Dedifferentiated amniotic fluid mesenchymal stem cell (primary cell): Measurements from ENCODE around the gene ALOX5.

ENCODE experiments used
- DNase-seq: peaks from one replicate; pipeline ENCODE4 v3.0.0-alpha.2; 2016; ENCODE audit errors: extremely low spot score

ALOX5 gene

DNA sequence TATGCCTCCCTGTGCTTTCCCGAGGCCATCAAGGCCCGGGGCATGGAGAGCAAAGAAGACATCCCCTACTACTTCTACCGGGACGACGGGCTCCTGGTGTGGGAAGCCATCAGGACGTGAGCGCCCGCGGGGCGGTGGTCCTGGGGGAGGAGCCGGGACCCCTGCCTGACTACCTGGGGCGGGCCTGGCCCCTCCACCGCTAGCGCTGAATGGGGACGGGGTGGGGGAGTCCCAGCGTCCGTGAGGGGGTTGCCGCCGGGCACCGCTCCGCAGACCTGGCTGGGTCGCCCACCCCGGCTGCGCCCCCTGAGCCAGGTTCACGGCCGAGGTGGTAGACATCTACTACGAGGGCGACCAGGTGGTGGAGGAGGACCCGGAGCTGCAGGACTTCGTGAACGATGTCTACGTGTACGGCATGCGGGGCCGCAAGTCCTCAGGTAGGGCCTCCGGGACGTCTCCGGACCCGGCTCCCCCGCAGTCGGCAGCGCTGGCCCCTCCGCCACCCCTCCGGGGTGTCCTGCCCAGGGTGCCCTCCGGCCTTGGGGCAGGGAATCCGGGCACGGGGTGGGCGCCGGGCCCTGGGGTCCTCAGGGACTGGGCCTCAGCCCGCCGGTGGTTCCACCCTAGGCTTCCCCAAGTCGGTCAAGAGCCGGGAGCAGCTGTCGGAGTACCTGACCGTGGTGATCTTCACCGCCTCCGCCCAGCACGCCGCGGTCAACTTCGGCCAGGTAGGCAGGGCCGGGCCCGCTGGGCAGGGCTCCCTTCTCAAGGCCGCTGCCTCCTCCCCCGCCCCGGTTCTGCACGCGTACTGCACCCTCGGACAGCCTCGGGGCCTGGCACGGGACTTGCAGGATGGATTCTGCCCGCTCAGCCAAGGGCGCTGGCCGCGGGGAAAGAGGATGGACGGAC is 69.3 kb downstream of the ALOX5 start:
- no peak for DNase-seq

GRCh38 chr10:45444022-45444421 is 70.0 kb downstream of the ALOX5 start:
- DNase-seq = no peak

DNA sequence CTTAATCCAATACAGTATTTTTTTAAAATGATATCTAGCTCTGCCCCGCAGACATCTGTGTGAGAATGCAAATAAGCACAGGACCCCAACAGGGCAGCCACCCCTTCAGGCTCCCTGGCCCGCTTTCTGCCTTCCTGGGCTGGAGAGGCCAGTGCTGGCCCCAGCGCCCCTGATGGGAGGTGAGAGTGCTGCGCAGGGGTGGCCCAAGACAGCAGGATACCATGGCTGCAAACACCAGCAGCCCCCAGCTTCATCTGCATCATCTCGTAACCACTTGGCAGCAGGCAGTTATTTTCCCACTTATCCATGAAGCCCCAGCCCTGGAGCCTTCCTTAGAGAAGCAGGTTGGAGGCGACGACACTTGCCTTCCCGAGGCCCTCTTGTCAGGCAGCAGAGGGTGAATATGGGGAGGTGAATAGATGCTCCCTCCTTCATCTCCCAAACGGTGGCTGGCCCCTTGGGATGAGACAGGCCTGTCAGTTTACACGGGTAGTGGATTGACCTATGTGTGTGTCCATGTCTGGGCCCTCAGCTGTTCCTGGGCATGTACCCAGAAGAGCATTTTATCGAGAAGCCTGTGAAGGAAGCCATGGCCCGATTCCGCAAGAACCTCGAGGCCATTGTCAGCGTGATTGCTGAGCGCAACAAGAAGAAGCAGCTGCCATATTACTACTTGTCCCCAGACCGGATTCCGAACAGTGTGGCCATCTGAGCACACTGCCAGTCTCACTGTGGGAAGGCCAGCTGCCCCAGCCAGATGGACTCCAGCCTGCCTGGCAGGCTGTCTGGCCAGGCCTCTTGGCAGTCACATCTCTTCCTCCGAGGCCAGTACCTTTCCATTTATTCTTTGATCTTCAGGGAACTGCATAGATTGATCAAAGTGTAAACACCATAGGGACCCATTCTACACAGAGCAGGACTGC is 71.2 kb downstream of the ALOX5 start:
- no peak for DNase-seq

DNA sequence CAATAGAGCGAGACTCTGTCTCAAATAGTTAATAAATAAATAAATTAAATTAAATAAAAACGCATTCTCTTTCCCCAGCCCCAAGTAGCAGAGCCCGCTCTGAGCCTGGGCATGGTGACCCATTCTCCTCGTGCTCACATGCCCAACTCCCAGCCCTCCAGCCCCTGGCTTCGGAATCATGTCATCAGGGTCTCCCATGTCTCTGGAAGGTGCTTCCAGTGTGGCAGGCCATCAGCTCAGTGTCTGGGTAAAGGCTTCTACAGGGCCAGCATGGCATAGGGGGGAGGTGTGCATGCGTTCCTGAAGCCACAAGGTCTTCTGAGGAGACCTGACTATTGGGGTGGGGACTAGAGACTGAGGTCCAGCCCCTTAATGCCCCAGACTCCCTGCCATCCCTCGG is 72.8 kb downstream of the ALOX5 start:
- DNase-seq = no peak

GRCh38 chr10:45447416-45447815 is 73.4 kb downstream of the ALOX5 start:
- no peak for DNase-seq

DNA sequence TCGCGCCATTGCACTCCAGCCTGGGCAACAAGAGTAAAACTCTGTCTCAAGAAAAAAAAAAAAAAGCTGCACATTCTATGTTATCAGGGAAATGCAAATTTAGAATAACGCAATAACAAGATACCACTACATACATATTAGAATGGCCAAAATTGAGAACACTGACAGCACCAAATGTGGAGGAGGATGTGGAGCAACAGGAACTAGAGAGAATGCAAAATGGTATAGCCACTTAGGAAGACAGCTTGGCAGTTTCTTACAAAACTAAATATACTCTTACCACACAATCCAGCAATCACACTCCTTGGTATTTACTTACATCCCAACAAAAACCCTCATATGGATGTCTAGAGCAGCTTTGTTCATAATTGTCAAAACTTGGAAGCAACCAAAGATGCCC is 76.8 kb downstream of the ALOX5 start:
- DNase-seq = no peak

GRCh38 chr10:45451407-45451806 is 77.4 kb downstream of the ALOX5 start:
- no peak for DNase-seq

DNA sequence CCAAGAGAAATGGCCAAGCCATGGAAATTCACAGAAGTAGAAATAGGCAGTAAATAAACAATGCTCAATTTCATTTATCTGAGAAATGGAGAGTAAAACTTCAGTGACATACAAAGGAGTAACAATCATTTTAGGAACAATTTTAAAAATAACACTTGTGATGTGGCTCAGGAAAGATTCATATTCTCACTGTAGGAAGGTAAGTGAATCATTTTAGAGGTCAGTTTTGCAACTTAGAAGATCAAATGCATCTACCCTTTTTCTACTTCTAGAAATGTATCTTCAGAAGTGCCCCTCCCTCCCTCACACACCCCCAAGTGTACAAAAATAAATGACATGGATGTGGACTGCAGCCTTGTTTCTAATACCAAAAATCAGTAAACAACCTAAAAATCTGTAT is 78.3 kb downstream of the ALOX5 start:
- DNase-seq = no peak

DNA sequence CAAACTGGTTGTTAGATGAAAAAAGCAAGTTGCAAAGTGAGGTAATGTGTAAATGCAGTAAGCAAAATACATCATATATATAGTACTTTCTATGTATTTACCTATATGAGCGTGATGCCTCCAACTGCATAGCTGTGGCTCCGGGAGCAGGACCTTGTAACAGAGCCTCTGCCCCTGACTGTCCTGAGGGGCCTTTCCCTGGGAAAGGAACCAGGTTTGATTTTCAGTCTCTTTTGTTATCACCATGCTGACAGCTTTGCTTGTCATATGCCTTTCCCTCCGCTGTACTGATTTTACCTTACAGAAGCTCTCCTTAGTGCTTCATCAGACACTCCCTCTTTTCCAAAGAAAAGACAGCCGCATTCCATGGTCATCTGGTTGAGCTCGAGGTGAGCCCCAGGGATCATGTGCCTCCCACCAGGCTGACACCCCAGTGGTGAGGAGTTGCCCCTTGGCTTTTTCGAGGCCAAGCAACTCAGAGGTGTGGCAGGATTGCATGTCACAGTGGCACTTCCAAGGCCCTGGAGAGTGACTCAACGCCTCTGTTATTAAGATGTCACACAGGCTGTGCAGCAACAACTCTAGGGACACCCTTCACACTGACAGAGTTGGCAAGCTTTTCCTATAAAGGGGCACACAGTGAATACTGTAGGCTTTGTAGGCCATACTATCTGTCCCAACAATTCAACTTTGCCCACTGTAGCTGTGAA is 78.9 kb downstream of the ALOX5 start:
- DNase-seq = no peak

DNA sequence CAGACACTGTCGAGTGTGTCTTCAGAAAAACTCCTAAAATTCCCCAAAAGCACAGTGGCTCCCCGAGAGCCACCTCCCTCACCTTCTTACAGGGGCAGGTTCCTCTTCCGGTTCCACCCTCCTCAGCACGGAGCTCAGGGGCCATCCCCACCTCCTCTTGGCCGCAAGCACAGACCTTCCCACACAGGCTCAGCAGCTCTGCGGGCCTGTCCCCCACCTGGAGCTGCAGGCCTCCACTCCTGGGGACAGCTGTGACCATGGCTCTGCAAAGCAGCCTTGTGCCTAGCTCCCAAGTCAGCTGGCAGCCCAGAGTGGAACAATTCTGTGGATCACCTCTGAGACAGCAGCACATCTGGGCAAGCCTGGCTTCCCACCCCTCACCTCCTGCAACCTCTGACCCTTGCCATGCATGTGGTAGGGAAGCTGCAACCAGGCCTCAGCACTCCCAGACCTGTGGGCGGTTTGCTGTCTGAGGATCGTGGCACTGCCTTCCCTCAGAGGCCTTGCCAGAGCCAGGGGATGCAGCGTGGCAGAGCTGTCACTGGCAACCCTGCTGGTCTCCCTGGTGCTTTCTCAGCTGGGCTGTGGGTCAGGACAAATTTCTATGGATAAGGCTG is 79.7 kb downstream of the ALOX5 start:
- no peak for DNase-seq

DNA sequence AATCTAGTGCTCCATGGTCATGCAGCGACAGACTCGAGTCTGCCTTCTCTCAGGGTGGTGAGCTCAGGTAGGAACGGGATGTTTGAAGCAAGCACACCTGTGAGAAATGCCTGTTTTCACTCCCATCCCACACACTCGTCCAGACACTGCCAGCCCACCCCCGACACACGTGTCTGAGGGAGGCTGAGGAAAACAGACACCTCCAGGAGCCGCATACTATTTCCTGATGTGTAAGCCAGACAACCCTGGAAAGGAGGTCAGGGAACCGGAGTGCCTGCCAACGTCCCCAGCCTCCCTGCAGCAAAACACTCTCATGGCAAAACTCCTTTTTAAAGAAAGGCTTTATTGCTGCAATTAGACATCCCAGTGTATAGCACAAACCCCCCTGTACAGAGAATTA is 80.2 kb downstream of the ALOX5 start:
- no peak for DNase-seq

- no peak for DNase-seq
Observed at GRCh38 chr10:45454859-45455258, 80.8 kb downstream of the ALOX5 start.

DNA sequence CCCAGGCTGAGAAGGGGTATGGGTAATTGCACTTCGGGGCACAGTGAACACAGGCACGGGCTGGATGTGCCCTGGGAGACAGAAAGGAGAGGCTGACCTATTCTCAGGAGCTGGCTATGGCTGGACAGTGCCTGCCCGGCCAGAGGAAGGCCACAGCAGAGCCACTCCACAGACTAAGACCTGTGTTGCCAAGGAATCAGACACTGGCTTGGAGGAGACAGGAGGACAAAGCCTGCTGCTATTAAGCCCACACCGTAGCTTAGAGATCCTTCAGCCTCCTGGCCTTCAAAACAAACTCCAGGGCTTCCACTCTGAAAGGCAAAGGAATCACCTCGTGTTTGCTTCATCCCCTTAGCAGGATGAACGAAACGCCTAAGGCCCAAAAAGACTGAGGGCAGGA is 82.2 kb downstream of the ALOX5 start:
- no peak for DNase-seq

DNA sequence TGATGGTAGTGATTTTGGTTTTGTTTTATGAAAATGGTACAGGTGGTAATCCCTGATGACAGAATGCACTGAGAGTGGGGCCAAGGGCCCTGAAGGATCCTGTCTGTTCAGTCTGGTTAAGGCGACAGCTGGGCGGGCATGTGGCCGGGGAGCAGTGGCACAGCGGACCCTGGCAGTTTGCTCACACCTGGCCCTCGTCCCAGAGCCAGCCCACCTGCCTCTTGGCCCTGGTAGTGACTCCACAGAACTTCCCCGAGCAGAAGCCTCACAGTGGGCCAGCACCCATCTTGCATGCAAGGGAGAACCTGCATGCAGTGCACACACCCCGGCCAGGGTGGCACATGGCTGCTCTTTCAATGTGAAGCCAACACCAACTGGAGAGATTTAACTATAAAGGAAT is 82.8 kb downstream of the ALOX5 start:
- DNase-seq = no peak

- no peak for DNase-seq
Observed at GRCh38 chr10:45457487-45457886, 83.5 kb downstream of the ALOX5 start.

GRCh38 chr10:45460235-45460878 is 86.3 kb downstream of the ALOX5 start:
- DNase-seq = no peak

- no peak for DNase-seq
Observed at GRCh38 chr10:45461034-45461433, 87.0 kb downstream of the ALOX5 start.

- no peak for DNase-seq
Observed at GRCh38 chr10:45463244-45464116, 89.5 kb downstream of the ALOX5 start.

GRCh38 chr10:45464958-45465567 is 91.0 kb downstream of the ALOX5 start:
- DNase-seq = peak; percentile 60

- no peak for DNase-seq
Observed at GRCh38 chr10:45466784-45467183, 92.8 kb downstream of the ALOX5 start.
